Endodermal cell (in vitro differentiated cells): ENCODE measurements around the gene LRRC45. TPM values are rescaled to one million over a fixed set of nuclear protein-coding genes. Genes with fewer than 3 reads are reported as not detected.

Source experiments
- DNase-seq: peaks from one replicate; pipeline ENCODE4 v3.0.0-alpha.2; 2017
- H3K27ac ChIP-seq: 2 replicates; pipeline ENCODE4 v1.5.1; 2013; ENCODE audit warnings: mild to moderate bottlenecking, low read depth, low read length, moderate library complexity
- H3K27me3 ChIP-seq: 2 replicates; pipeline ENCODE4 v1.6.1; 2013; ENCODE audit warnings: mild to moderate bottlenecking, low read length, moderate library complexity; ENCODE audit not compliant: insufficient read depth, control insufficient read depth, poor library complexity, severe bottlenecking
- H3K36me3 ChIP-seq: 2 replicates; pipeline ENCODE4 v1.7.0; 2013; ENCODE audit warnings: mild to moderate bottlenecking, low read length, moderate library complexity; ENCODE audit not compliant: control insufficient read depth, insufficient read depth
- H3K4me1 ChIP-seq: one replicate; pipeline ENCODE4 v1.7.0; 2013; ENCODE audit warnings: low read length; ENCODE audit not compliant: control insufficient read depth, insufficient read depth
- H3K4me3 ChIP-seq: 2 replicates; pipeline ENCODE4 v1.5.1; 2013; ENCODE audit warnings: mild to moderate bottlenecking, low read length, moderate library complexity
- H3K9ac ChIP-seq: 2 replicates; pipeline ENCODE4 v1.6.1; 2013; ENCODE audit warnings: mild to moderate bottlenecking, low read length, moderate library complexity; ENCODE audit not compliant: poor library complexity, severe bottlenecking; ENCODE audit errors: extremely low read depth
- H3K9me3 ChIP-seq: 2 replicates; pipeline ENCODE4 v1.6.1; 2013; ENCODE audit warnings: mild to moderate bottlenecking, low read length, moderate library complexity; ENCODE audit not compliant: control insufficient read depth
- H3K27ac Mint-ChIP-seq: 2 replicates; pipeline ENCODE4 v1.8.0; 2020; ENCODE audit warnings: mixed read lengths
- H3K27me3 Mint-ChIP-seq: 2 replicates; pipeline ENCODE4 v1.8.0; 2021; ENCODE audit warnings: mild to moderate bottlenecking, mixed read lengths; ENCODE audit not compliant: insufficient read depth
- H3K36me3 Mint-ChIP-seq: 2 replicates; pipeline ENCODE4 v1.8.0; 2020; ENCODE audit warnings: low read depth, mixed read lengths
- H3K4me1 Mint-ChIP-seq: 2 replicates; pipeline ENCODE4 v1.8.0; 2020; ENCODE audit warnings: mixed read lengths
- H3K4me3 Mint-ChIP-seq: 2 replicates; pipeline ENCODE4 v1.8.0; 2020; ENCODE audit warnings: mild to moderate bottlenecking, moderate library complexity, mixed read lengths
- H3K9me3 Mint-ChIP-seq: 2 replicates; pipeline ENCODE4 v1.8.0; 2020; ENCODE audit warnings: mild to moderate bottlenecking, mixed read lengths
- WGBS, 2 experiments: methylation state at CpG; one replicate each; pipeline versions ENCODE4 v1.1.5 to v1.1.7; 2013; ENCODE audit warnings: missing lambda C conversion rate in 2 of 2, mixed read lengths in 1 of 2; ENCODE audit not compliant: insufficient coverage in 1 of 2, insufficient read length in 1 of 2; 5-methylcytosine and 5-hydroxymethylcytosine counted together
- total RNA-seq, 2 donors: library from RNA; stranded (reverse); fragmentation: NEBNext Ultra II Directional in 1 of 2; extraction: Animal tissue kit (Norgen Biotek cat#: 25700) in 1 of 2; gene quantifications; 2 replicates in 1 of 2; 3 replicates in 1 of 2; pipeline ENCODE4 v1.2.1, GENCODE V29; 2021
- TF ChIP-seq, protein P1 (sequence below): fragments of 200-600 bp; sonication (generic); conservative IDR thresholded peaks from 2 replicates; pipeline ENCODE4 v1.5.0; 2021; ENCODE audit warnings: antibody characterized with exemption, mild to moderate bottlenecking

LRRC45 gene
- total RNA-seq, 2 donors from 2014 or later = 35.1 to 38.9 TPM

- DNase-seq = peak; percentile 80
- Mint-ChIP-seq H3K36me3 (no peaks in the 10 kb centered on the region), H3K9me3 (no peaks in the 10 kb centered on the region), H3K4me3 (no peak overlapping the region), H3K27ac (no peak overlapping the region), H3K4me1 (no peaks in the 10 kb centered on the region), H3K27me3 (no peaks in the 10 kb centered on the region)
- WGBS, 2 experiments = 83 to 89% methylated on average over 28 to 53 of the region's 53 CpGs
- H3K27me3 ChIP-seq = no peaks in the 10 kb centered on the region
- H3K9me3 ChIP-seq = no peaks in the 10 kb centered on the region
- peak overlapping the region; percentile 66 for H3K27ac ChIP-seq
- TF ChIP-seq, protein P1, sequence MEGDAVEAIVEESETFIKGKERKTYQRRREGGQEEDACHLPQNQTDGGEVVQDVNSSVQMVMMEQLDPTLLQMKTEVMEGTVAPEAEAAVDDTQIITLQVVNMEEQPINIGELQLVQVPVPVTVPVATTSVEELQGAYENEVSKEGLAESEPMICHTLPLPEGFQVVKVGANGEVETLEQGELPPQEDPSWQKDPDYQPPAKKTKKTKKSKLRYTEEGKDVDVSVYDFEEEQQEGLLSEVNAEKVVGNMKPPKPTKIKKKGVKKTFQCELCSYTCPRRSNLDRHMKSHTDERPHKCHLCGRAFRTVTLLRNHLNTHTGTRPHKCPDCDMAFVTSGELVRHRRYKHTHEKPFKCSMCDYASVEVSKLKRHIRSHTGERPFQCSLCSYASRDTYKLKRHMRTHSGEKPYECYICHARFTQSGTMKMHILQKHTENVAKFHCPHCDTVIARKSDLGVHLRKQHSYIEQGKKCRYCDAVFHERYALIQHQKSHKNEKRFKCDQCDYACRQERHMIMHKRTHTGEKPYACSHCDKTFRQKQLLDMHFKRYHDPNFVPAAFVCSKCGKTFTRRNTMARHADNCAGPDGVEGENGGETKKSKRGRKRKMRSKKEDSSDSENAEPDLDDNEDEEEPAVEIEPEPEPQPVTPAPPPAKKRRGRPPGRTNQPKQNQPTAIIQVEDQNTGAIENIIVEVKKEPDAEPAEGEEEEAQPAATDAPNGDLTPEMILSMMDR = no peak
- H3K4me3 ChIP-seq = no peak overlapping the region
- H3K9ac ChIP-seq = no peak overlapping the region
- no peaks in the 10 kb centered on the region for H3K36me3 ChIP-seq
- H3K4me1 ChIP-seq = no peaks in the 10 kb centered on the region
Measured at GRCh38 chr17:82003411-82004381, 19.4 kb upstream of the LRRC45 start.

GRCh38 chr17:82004517-82005455 is 18.3 kb upstream of the LRRC45 start:
- Histone ChIP-seq H3K9me3 (no peaks in the 10 kb centered on the region), H3K36me3 (no peaks in the 10 kb centered on the region), H3K27me3 (no peaks in the 10 kb centered on the region), H3K4me1 (no peaks in the 10 kb centered on the region), H3K9ac (no peak overlapping the region), H3K27ac (no peak overlapping the region), H3K4me3 (no peak overlapping the region)
- H3K9me3 Mint-ChIP-seq = no peaks in the 10 kb centered on the region
- no peaks in the 10 kb centered on the region for H3K36me3 Mint-ChIP-seq
- H3K4me3 Mint-ChIP-seq = no peak overlapping the region
- no peaks in the 10 kb centered on the region for H3K27me3 Mint-ChIP-seq
- no peak overlapping the region for H3K27ac Mint-ChIP-seq
- no peak for DNase-seq
- TF ChIP-seq, protein P1 = no peak
- H3K4me1 Mint-ChIP-seq = no peaks in the 10 kb centered on the region
- 94 to 97% methylated on average over 27 to 41 of the region's 41 CpGs for WGBS, 2 experiments

DNA sequence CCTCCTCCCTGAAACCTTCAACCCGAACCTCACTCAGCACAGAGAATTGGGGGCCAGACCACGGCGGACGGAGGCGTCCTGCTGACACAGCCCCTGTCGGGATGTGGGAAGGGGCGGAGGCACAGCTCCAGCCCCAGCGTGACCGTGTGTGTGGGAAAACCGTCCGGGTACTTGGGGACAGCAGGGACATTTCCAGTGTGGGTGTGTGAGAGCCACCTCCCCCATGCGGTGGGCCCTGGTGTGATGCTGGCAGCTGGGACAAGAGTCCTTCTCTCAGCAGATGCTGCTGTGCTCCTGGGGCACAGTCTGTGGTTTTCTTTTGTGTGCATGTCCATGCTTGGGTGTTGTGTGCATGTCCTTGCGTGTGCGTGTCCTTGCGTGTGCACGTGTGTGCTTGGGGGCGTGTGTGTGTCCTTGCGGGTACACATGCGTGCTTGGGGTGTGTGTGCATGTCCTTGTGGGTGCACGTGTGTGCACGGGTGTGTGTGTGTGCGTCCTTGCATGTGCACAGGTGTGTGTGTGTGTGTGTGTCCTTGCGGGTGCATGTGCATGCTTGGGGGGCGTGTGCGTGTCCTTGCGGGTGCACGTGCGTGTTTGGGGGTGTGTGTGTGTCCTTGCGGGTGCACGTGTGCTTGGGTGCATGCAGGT is 17.3 kb upstream of the LRRC45 start:
- TF ChIP-seq, protein P1 = no peak
- Mint-ChIP-seq H3K4me3 (no peak overlapping the region), H3K9me3 (no peaks in the 10 kb centered on the region), H3K4me1 (no peaks in the 10 kb centered on the region), H3K36me3 (no peaks in the 10 kb centered on the region), H3K27me3 (no peaks in the 10 kb centered on the region), H3K27ac (no peak overlapping the region)
- no peaks in the 10 kb centered on the region for H3K9me3 ChIP-seq
- H3K9ac ChIP-seq = no peak overlapping the region
- no peaks in the 10 kb centered on the region for H3K4me1 ChIP-seq
- no peak overlapping the region for H3K27ac ChIP-seq
- 89 to 94% methylated on average over 15 to 30 of the region's 30 CpGs for WGBS, 2 experiments
- H3K27me3 ChIP-seq = no peaks in the 10 kb centered on the region
- H3K36me3 ChIP-seq = no peaks in the 10 kb centered on the region
- DNase-seq = no peak
- H3K4me3 ChIP-seq = no peak overlapping the region
